ENCODE results near the gene CDH23. TPM values are rescaled to one million over a fixed set of nuclear protein-coding genes. Genes with fewer than 3 reads are reported as not detected.

Gene CDH23
- total RNA-seq, 4 donors from 2014 or later = 7.1 to 56.2 (median 25.4) TPM

GRCh38 chr10:71710519-71710918, 313.8 kb downstream of the CDH23 start:
- H3K4me1 ChIP-seq = peaks cover 14 to 31% of the 10 kb centered on the region in 2 donors
- H3K27me3 ChIP-seq = no peaks in the 10 kb centered on the region
- intact Hi-C loops (cut with DNase I; ENCODE audit: low total_unique reads) = no loop called here
- no peak overlapping the region for H3K27ac ChIP-seq
- no peak for DNase-seq
- H3K4me3 ChIP-seq = no peak overlapping the region
- TF ChIP-seq CTCF (IDR thresholded peaks at IDR 0.05) (no peak), POLR2A (IDR thresholded peaks at IDR 0.05) (no peak)
- no peaks in the 10 kb centered on the region for H3K36me3 ChIP-seq
- no peaks in the 10 kb centered on the region for H3K9me3 ChIP-seq

GRCh38 chr10:71711052-71711623, 314.4 kb downstream of the CDH23 start:
- peaks cover 14 to 36% of the 10 kb centered on the region in 2 donors for H3K4me1 ChIP-seq
- H3K9me3 ChIP-seq = no peaks in the 10 kb centered on the region
- intact Hi-C loops (cut with DNase I; ENCODE audit: low total_unique reads) = no loop called here
- no peak for DNase-seq
- H3K4me3 ChIP-seq = no peak overlapping the region
- TF ChIP-seq POLR2A (IDR thresholded peaks at IDR 0.05) (no peak), CTCF (IDR thresholded peaks at IDR 0.05) (no peak)
- peak overlapping the region in 1 of 2 donors; percentile 22 for H3K27ac ChIP-seq
- H3K27me3 ChIP-seq = no peaks in the 10 kb centered on the region
- no peaks in the 10 kb centered on the region for H3K36me3 ChIP-seq

- Histone ChIP-seq H3K4me3 (no peak overlapping the region), H3K9me3 (no peaks in the 10 kb centered on the region), H3K27me3 (no peaks in the 10 kb centered on the region), H3K36me3 (no peaks in the 10 kb centered on the region), H3K4me1 (peaks cover 14 to 37% of the 10 kb centered on the region in 2 donors), H3K27ac (peak overlapping the region; percentile 94 to 95)
- TF ChIP-seq POLR2A (IDR thresholded peaks at IDR 0.05) (no peak), CTCF (IDR thresholded peaks at IDR 0.05) (no peak)
- DNase-seq = no peak
- intact Hi-C loops (cut with DNase I; ENCODE audit: low total_unique reads) = no loop called here
These were observed 315.4 kb downstream of the CDH23 start for GRCh38 chr10:71712170-71712569.

GRCh38 chr10:71712572-71713134, 315.9 kb downstream of the CDH23 start:
- H3K36me3 ChIP-seq = no peaks in the 10 kb centered on the region
- H3K4me3 ChIP-seq = no peak overlapping the region
- intact Hi-C loops (cut with DNase I; ENCODE audit: low total_unique reads) = no loop called here
- TF ChIP-seq POLR2A (IDR thresholded peaks at IDR 0.05) = no peak
- TF ChIP-seq CTCF (IDR thresholded peaks at IDR 0.05) = no peak
- no peak for DNase-seq
- H3K27ac ChIP-seq = peak overlapping the region; percentile 94 to 95
- H3K9me3 ChIP-seq = no peaks in the 10 kb centered on the region
- no peaks in the 10 kb centered on the region for H3K27me3 ChIP-seq
- H3K4me1 ChIP-seq = peaks cover 14 to 41% of the 10 kb centered on the region in 2 donors

DNA sequence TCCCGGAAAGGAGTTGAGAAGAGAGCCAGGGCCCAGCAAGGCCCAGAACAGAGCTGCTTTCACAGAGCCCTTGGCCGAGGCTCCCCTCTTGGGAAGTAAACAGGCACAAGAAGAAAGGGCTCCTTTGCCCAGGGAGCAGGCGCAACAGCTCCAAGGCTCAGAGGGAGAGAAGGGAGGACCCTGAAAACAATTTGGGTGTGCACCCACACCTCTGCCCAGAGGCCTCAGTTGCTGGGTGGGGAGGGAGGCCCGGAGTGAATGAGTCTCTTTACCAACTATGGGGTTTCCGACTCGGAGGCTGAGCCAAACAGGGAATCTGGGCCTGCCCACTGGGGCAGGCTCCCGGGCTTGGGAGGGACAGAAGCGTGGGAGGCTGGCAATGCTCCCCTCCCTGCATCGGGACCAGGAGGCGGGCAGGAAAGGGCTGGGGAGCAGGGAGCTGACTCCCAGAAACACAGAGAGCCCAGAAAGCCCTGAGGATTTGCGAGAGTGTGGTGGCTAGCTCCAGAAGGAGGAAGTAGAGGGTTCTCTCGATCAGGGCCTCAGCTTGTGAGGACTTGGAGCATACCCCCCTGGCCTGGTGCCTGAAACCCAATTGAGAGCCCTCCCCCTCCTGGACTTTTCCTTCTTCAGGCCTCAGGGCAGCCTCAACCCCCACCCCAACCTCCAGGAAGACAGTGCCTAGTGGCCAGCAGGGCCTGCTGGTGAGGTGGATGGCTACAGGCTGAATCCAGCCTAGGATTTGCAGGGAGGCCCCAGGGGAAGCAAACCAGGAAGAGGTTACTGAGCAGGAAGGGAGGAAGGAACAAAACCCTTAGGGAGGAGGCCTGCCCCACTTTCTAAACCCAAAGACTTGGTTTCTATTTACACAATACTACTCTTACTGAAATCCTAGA, 316.7 kb downstream of the CDH23 start:
- H3K4me3 ChIP-seq = no peak overlapping the region

More for the DNA sequence above, 316.7 kb downstream of the CDH23 start:
- Histone ChIP-seq H3K9me3 (no peaks in the 10 kb centered on the region), H3K27ac (peak overlapping the region; percentile 94 to 95), H3K27me3 (no peaks in the 10 kb centered on the region), H3K36me3 (no peaks in the 10 kb centered on the region), H3K4me1 (peaks cover 14 to 42% of the 10 kb centered on the region in 2 donors)
- DNase-seq = peak; percentile 94 to 96
- peak in 2 of 4 experiments; percentile 10 to 47 for TF ChIP-seq CTCF (IDR thresholded peaks at IDR 0.05)
- peak; percentile 23 to 25 for TF ChIP-seq POLR2A (IDR thresholded peaks at IDR 0.05)
- intact Hi-C loops (cut with DNase I; ENCODE audit: low total_unique reads) = no loop called here

Data from uterus (tissue), 4 donors.